IMR-90 (cell line): ENCODE data around the gene IL1RAPL1. TPM values are rescaled to one million over a fixed set of nuclear protein-coding genes. Genes with fewer than 3 reads are reported as not detected.

Experiments
- ATAC-seq: fragments of 200-7000 bp; cut with Tn5 transposase; 2 replicates; pipeline ENCODE4 v1.9.1; 2020; ENCODE audit warnings: low read depth, mild to moderate bottlenecking, moderate library complexity
- BruUV-seq: library from RNA; stranded (reverse); fragments of 400-500 nt; replicated peaks from 2 replicates; lab custom pipeline; 2021; lab: Mats Ljungman, UMichigan
- CTCF ChIA-PET: fragments of 300-600 bp; formaldehyde crosslinking; extraction: SDS; loops from one replicate; lab custom pipeline; 2021; ENCODE audit warnings: antibody characterized with exemption; lab: Yijun Ruan, JAX
- POLR2A ChIA-PET: fragments of 300-600 bp; sonication (Branson Sonifier 250); formaldehyde crosslinking; loops from one replicate; lab custom pipeline; 2022; ENCODE audit warnings: antibody characterized with exemption; ENCODE audit not compliant: unreplicated experiment; lab: Charles Lee
- DNase-seq: peaks from one replicate; pipeline ENCODE4 v3.0.0; 2013
- H2AFZ ChIP-seq: replicated peaks from 2 replicates; pipeline ENCODE3; 2013; ENCODE audit warnings: low read length, mild to moderate bottlenecking; ENCODE audit not compliant: poor library complexity
- H2AK5ac ChIP-seq: 2 replicates; pipeline ENCODE4 v1.6.1; 2013; ENCODE audit warnings: low read depth, low read length, inconsistent platforms
- H2AK9ac ChIP-seq: replicated peaks from 2 replicates; pipeline ENCODE3; 2013; ENCODE audit warnings: mild to moderate bottlenecking, low read depth, low read length, moderate library complexity; ENCODE audit not compliant: poor library complexity
- H2BK120ac ChIP-seq: 2 replicates; pipeline ENCODE4 v1.6.1; 2013; ENCODE audit warnings: low read depth, low read length, inconsistent platforms
- H2BK15ac ChIP-seq: 3 replicates; pipeline ENCODE4 v1.6.1; 2013; ENCODE audit warnings: low read depth, low read length, inconsistent platforms
- H2BK20ac ChIP-seq: 2 replicates; pipeline ENCODE4 v1.6.1; 2013; ENCODE audit warnings: low read depth, mild to moderate bottlenecking, inconsistent platforms, low read length, moderate library complexity
- H2BK5ac ChIP-seq: 2 replicates; pipeline ENCODE4 v1.6.1; 2013; ENCODE audit warnings: mild to moderate bottlenecking, low read depth, low read length, inconsistent platforms; ENCODE audit not compliant: poor library complexity, severe bottlenecking
- H3K14ac ChIP-seq: replicated peaks from 2 replicates; pipeline ENCODE4 v1.6.1; 2013; ENCODE audit warnings: low read depth, low read length, inconsistent platforms
- H3K18ac ChIP-seq: 2 replicates; pipeline ENCODE4 v1.6.1; 2013; ENCODE audit warnings: low read depth, low read length, control low read depth
- H3K23ac ChIP-seq: 2 replicates; pipeline ENCODE4 v1.6.1; 2013; ENCODE audit warnings: low read depth, low read length, inconsistent platforms
- H3K27ac ChIP-seq: 2 replicates; pipeline ENCODE4 v1.5.1; 2013; ENCODE audit warnings: mild to moderate bottlenecking, control low read depth, low read length; ENCODE audit not compliant: insufficient read depth
- H3K27me3 ChIP-seq: 2 replicates; pipeline ENCODE4 v1.6.1; 2013; ENCODE audit warnings: low read length; ENCODE audit not compliant: control insufficient read depth, insufficient read depth
- H3K36me3 ChIP-seq: 2 replicates; pipeline ENCODE4 v1.6.1; 2013; ENCODE audit warnings: low read length, mixed read lengths; ENCODE audit not compliant: control insufficient read depth, insufficient read depth
- H3K4ac ChIP-seq: 2 replicates; pipeline ENCODE4 v1.6.1; 2013; ENCODE audit warnings: low read depth, low read length, inconsistent platforms
- H3K4me1 ChIP-seq: 2 replicates; pipeline ENCODE4 v1.6.1; 2013; ENCODE audit warnings: low read length, mixed read lengths; ENCODE audit not compliant: control insufficient read depth, insufficient read depth
- H3K4me2 ChIP-seq: 2 replicates; pipeline ENCODE4 v1.6.1; 2013; ENCODE audit warnings: low read depth, mild to moderate bottlenecking, control low read depth, low read length, moderate library complexity
- H3K4me3 ChIP-seq: 2 replicates; pipeline ENCODE4 v1.5.1; 2013; ENCODE audit warnings: low read depth, mild to moderate bottlenecking, control low read depth, low read length, moderate library complexity; ENCODE audit not compliant: insufficient read depth
- H3K56ac ChIP-seq: 2 replicates; pipeline ENCODE4 v1.6.1; 2013; ENCODE audit warnings: low read length, inconsistent platforms; ENCODE audit not compliant: insufficient read depth; ENCODE audit errors: extremely low read depth
- H3K79me1 ChIP-seq, 2 experiments: 2 replicates each; pipeline ENCODE4 v1.6.1; 2013; ENCODE audit warnings: low read length in 2 of 2, inconsistent platforms in 1 of 2, low read depth in 1 of 2
- H3K9ac ChIP-seq: 2 replicates; pipeline ENCODE4 v1.6.1; 2013; ENCODE audit warnings: low read depth, low read length, control low read depth
- H3K9me1 ChIP-seq: 2 replicates; pipeline ENCODE4 v1.6.1; 2013; ENCODE audit warnings: low read length, inconsistent platforms; ENCODE audit not compliant: insufficient read depth
- H3K9me3 ChIP-seq: 2 replicates; pipeline ENCODE4 v1.6.1; 2013; ENCODE audit warnings: low read length; ENCODE audit not compliant: control insufficient read depth, insufficient read depth
- H4K20me1 ChIP-seq: 2 replicates; pipeline ENCODE4 v1.6.1; 2013; ENCODE audit warnings: low read length, inconsistent platforms; ENCODE audit not compliant: insufficient read depth
- H4K5ac ChIP-seq: 2 replicates; pipeline ENCODE4 v1.6.1; 2013; ENCODE audit warnings: mild to moderate bottlenecking, low read depth, low read length, control low read depth
- H4K8ac ChIP-seq, 2 experiments: 2 replicates each; pipeline ENCODE4 v1.6.1; 2013; ENCODE audit warnings: low read depth in 2 of 2, low read length in 2 of 2, control low read depth in 1 of 2, inconsistent platforms in 1 of 2
- H4K91ac ChIP-seq: 2 replicates; pipeline ENCODE4 v1.6.1; 2013; ENCODE audit warnings: low read depth, low read length, inconsistent platforms; ENCODE audit not compliant: insufficient read depth
- BHLHE40 ChIP-seq: fragments of 150-350 bp; IDR thresholded peaks from 2 replicates; pipeline ENCODE4 v1.6.1; 2016; ENCODE audit warnings: mild to moderate bottlenecking, low read depth, low read length
- CEBPB ChIP-seq: IDR thresholded peaks from 2 replicates; pipeline ENCODE4 v1.6.1; 2012; ENCODE audit warnings: low read depth, low read length, improper control_type of control experiment
- FOS ChIP-seq: fragments of 150-350 bp; IDR thresholded peaks from 2 replicates; pipeline ENCODE4 v1.6.1; 2016; ENCODE audit warnings: low read depth, low read length
- WGBS, 2 experiments: methylation state at CpG; one replicate each; pipeline versions ENCODE4 v1.1.5 to v1.1.7; 2013; ENCODE audit warnings: missing lambda C conversion rate in 2 of 2; ENCODE audit not compliant: insufficient read length in 1 of 2; ENCODE audit errors: extremely low coverage in 2 of 2; 5-methylcytosine and 5-hydroxymethylcytosine counted together
- dilution Hi-C: fragments of 300-500 bp; cut with HindIII; formaldehyde crosslinking; loops from one replicate; pipeline ENCODE4 v1.14.3; 2018; ENCODE audit warnings: low sequenced_read_pairs; ENCODE audit not compliant: unreplicated experiment
- in situ Hi-C: fragments of 300-500 bp; cut with MboI; formaldehyde crosslinking; loops from 3 replicates; pipeline ENCODE4 v1.14.3; 2019; ENCODE audit warnings: low sequenced_read_pairs, inconsistent platforms, mixed read lengths
- intact Hi-C: fragments of 100-400 bp; cut with micrococcal nuclease; formaldehyde crosslinking; loops from 2 replicates; pipeline ENCODE4 v1.10.0; 2022
- polyA plus RNA-seq, 3 experiments: library from polyadenylated mRNA; depleted of rRNA; stranded (reverse); fragments of >200 nt; gene quantifications; 2 replicates each; pipeline ENCODE4 v1.2.3, GENCODE V29; 2012; ENCODE audit warnings: low replicate concordance in 1 of 3
- total RNA-seq: library from RNA; depleted of rRNA; stranded (reverse); fragments of >200 nt; gene quantifications from 2 replicates; pipeline ENCODE4 v1.2.3, GENCODE V29; 2012
- TF ChIP-seq, protein P1 (sequence below): fragments of 150-350 bp; IDR thresholded peaks from 2 replicates; pipeline ENCODE4 v1.6.1; 2016; ENCODE audit warnings: low read depth, mild to moderate bottlenecking, low read length, moderate library complexity, borderline replicate concordance
- TF ChIP-seq, protein P2 (sequence below): fragments of 150-350 bp; IDR thresholded peaks from 2 replicates; pipeline ENCODE4 v1.6.1; 2017; ENCODE audit warnings: mild to moderate bottlenecking, antibody characterized with exemption, low read length, low read depth

IL1RAPL1 gene
- total and polyA plus RNA-seq, 2 of the 4 experiments (the other 2 are of a cell fraction): 1.5 to 9.0 TPM

DNA sequence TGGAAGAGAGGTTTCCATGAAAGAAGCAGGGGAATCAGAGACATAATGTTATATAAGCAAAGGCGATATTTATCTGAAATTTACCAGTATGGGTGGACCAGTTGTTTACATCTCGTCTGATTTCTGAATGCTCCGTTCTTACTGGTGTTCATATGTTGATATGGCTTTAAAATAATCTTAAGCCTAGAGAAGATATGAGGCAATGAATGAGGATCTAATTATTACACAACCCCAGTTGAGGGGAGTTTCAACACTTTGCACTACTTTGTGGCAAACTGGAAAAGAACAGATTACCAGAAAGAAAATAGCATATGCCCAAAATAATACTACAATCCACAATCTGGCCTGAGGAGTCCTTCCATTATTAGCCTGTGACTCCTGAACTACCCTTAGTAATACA is 1364.8 kb downstream of the IL1RAPL1 start:
- no peak overlapping the region for H4K8ac ChIP-seq
- no peak overlapping the region for H3K4ac ChIP-seq
- no peaks in the 10 kb centered on the region for H4K20me1 ChIP-seq
- no peak overlapping the region for H3K9ac ChIP-seq
- CTCF ChIA-PET: no interaction called here
- H3K79me1 ChIP-seq: no peaks in the 10 kb centered on the region
- no peak overlapping the region for H3K56ac ChIP-seq
- in situ Hi-C loops: no loop called here
- no peak overlapping the region for H3K18ac ChIP-seq
- no peak overlapping the region for H3K14ac ChIP-seq
- H3K4me2 ChIP-seq: no peak overlapping the region
- H4K91ac ChIP-seq: no peak overlapping the region
- BruUV-seq: no TSS peak
- ATAC-seq (no peak), DNase-seq (peak; percentile 5)
- no peaks in the 10 kb centered on the region for H3K9me3 ChIP-seq
- H2AK9ac ChIP-seq: no peak overlapping the region
- dilution Hi-C loops: no loop called here
- TF ChIP-seq BHLHE40 (no peak), CEBPB (peak; percentile 52), FOS (no peak)
- TF ChIP-seq, protein P1, sequence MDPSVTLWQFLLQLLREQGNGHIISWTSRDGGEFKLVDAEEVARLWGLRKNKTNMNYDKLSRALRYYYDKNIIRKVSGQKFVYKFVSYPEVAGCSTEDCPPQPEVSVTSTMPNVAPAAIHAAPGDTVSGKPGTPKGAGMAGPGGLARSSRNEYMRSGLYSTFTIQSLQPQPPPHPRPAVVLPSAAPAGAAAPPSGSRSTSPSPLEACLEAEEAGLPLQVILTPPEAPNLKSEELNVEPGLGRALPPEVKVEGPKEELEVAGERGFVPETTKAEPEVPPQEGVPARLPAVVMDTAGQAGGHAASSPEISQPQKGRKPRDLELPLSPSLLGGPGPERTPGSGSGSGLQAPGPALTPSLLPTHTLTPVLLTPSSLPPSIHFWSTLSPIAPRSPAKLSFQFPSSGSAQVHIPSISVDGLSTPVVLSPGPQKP: no peak
- TF ChIP-seq, protein P2, sequence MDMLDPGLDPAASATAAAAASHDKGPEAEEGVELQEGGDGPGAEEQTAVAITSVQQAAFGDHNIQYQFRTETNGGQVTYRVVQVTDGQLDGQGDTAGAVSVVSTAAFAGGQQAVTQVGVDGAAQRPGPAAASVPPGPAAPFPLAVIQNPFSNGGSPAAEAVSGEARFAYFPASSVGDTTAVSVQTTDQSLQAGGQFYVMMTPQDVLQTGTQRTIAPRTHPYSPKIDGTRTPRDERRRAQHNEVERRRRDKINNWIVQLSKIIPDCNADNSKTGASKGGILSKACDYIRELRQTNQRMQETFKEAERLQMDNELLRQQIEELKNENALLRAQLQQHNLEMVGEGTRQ: no peak
- no peak overlapping the region for H4K5ac ChIP-seq
- intact Hi-C loops: no loop called here
- no peak overlapping the region for H3K4me3 ChIP-seq
- no peak overlapping the region for H2BK5ac ChIP-seq
- H3K27ac ChIP-seq: no peak overlapping the region
- H2BK15ac ChIP-seq: no peak overlapping the region
- no peak overlapping the region for H3K23ac ChIP-seq
- H3K36me3 ChIP-seq: no peaks in the 10 kb centered on the region
- H2AFZ ChIP-seq: no peak overlapping the region
- no peaks in the 10 kb centered on the region for H3K4me1 ChIP-seq
- no peaks in the 10 kb centered on the region for H3K9me1 ChIP-seq
- no peak overlapping the region for H2AK5ac ChIP-seq
- no peak overlapping the region for H2BK120ac ChIP-seq
- H2BK20ac ChIP-seq: no peak overlapping the region
- no CpG with 5 or more reads among the region's 3 CpGs for WGBS, 2 experiments
- no peaks in the 10 kb centered on the region for H3K27me3 ChIP-seq
- POLR2A ChIA-PET: no interaction called here
